Keratinocyte (primary cell): ENCODE results near the gene CFAP73.

Source experiments
- EZH2 ChIP-seq: IDR thresholded peaks from one replicate; pipeline ENCODE4 v1.6.1; 2012; ENCODE audit warnings: inconsistent platforms, mild to moderate bottlenecking, low read length, moderate library complexity
- TF ChIP-seq, protein P1 (sequence below), 3 experiments: IDR thresholded peaks in 1 of 3; conservative IDR thresholded peaks in 1 of 3; optimal IDR thresholded peaks in 1 of 3; 2 replicates in 2 of 3; 3 replicates in 1 of 3; pipeline versions ENCODE3 to v1.5.1; 2011; ENCODE audit warnings: low read length in 3 of 3, mild to moderate bottlenecking in 3 of 3, moderate library complexity in 2 of 3, control low read depth in 1 of 3, inconsistent platforms in 1 of 3; ENCODE audit not compliant: insufficient read depth in 2 of 3; ENCODE audit errors: extremely low read depth in 1 of 3

DNA sequence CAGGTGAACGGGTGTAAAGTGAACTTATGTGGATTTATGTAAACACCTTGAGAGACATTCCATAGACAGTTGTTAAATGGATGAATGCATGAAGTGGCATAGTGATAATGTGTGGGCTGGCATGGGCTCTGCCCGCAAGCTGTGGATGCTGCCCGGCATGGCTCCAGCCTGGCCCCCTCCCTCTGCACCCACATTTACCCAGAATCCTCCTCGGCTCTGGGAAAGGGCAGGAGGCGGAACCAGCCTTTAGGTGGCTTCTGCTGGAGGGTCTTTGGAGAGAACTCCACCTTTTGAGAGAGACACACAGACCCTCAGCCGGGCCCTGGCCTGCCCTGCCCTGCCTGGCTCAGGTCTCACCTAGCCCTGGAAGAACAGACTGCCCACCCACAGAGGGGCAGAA, 32.6 kb upstream of the CFAP73 start:
- TF ChIP-seq, protein P1, sequence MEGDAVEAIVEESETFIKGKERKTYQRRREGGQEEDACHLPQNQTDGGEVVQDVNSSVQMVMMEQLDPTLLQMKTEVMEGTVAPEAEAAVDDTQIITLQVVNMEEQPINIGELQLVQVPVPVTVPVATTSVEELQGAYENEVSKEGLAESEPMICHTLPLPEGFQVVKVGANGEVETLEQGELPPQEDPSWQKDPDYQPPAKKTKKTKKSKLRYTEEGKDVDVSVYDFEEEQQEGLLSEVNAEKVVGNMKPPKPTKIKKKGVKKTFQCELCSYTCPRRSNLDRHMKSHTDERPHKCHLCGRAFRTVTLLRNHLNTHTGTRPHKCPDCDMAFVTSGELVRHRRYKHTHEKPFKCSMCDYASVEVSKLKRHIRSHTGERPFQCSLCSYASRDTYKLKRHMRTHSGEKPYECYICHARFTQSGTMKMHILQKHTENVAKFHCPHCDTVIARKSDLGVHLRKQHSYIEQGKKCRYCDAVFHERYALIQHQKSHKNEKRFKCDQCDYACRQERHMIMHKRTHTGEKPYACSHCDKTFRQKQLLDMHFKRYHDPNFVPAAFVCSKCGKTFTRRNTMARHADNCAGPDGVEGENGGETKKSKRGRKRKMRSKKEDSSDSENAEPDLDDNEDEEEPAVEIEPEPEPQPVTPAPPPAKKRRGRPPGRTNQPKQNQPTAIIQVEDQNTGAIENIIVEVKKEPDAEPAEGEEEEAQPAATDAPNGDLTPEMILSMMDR (optimal IDR thresholded peaks at IDR 0.05 in 1 of 3, IDR thresholded peaks at IDR 0.05 in 1 of 3, conservative IDR thresholded peaks at IDR 0.05 in 1 of 3; ENCODE audit: extremely low read depth in 1 of 3, insufficient read depth in 2 of 3, low read length in 3 of 3) = no peak
- TF ChIP-seq EZH2 = no peak
